ENCODE measurements around the gene FAAH.
"Not testable (repeated sequence)": the region's sequence is repeated elsewhere in the genome, so short reads cannot be mapped to it uniquely, and the experiment has no call there.

DNA sequence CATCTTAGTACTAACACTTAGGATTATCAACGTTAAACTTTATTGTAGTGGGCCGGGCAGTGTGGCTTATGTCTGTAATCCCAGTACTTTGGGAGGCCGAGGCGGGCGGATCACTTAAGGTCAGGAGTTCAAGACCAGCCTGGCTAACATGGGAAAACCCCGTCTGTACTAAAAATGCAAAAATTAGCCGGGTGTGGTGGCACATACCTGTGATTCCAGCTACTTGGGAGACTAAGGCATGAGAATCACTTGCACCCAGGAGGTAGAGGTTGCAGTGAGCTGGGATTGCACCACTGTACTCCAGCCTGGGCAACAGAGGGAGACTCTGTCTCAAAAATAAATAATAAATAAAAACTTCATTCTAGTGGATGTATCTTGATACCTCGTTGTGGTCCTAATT lies 28.3 kb upstream of the FAAH start:
- TF ChIP-seq CTCF (IDR thresholded peaks at IDR 0.05; ENCODE audit: low read depth, low read length); EZH2phosphoT487 (IDR thresholded peaks at IDR 0.05; ENCODE audit: low read depth): not testable (repeated sequence)
